NB4 (cell line): Measurements from ENCODE around the gene C22orf31.

Experiments
- CTCF ChIP-seq: IDR thresholded peaks from one replicate; pipeline ENCODE4 v1.5.1; 2012; ENCODE audit warnings: low read depth, low read length
- MAX ChIP-seq: IDR thresholded peaks from 2 replicates; pipeline ENCODE4 v1.6.1; 2011; ENCODE audit warnings: low read depth, low read length
- POLR2A ChIP-seq: IDR thresholded peaks from 2 replicates; pipeline ENCODE4 v1.6.1; 2011; ENCODE audit warnings: mild to moderate bottlenecking; ENCODE audit not compliant: insufficient read length; ENCODE audit errors: extremely low read depth

DNA sequence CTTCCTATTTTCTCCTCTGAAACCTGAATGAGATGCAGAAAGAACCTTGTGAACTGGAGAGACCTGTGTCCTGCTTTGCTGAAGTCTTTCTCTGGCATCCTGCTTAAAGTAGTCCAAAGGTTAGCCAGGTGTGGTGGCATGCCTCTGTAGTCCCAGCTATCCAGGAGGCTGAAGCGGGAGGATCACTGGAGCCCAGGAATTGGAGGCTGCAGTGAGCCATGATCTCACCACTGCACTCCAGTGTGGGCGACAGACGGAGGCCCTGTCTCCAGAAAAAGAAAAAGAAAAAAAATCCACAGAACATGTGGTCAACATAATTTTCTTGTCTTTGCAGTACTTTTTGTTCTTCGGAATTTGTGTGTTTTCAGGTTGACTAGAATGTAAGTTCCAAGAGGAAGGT is 8.9 kb upstream of the C22orf31 start:
- no peak for TF ChIP-seq CTCF
- TF ChIP-seq POLR2A, result no peak
- no peak for TF ChIP-seq MAX
